Hepatocyte (in vitro differentiated cells): ENCODE results near the gene LDLRAD4. TPM values are rescaled to one million over a fixed set of nuclear protein-coding genes. Genes with fewer than 3 reads are reported as not detected.

Experiments
- DNase-seq: peaks from one replicate; pipeline ENCODE4 v3.0.0-alpha.2; 2016; ENCODE audit warnings: low spot score
- H2AFZ ChIP-seq: fragments of 200-600 bp; sonication (generic); 2 replicates; pipeline ENCODE4 v1.6.0; 2016; ENCODE audit warnings: antibody characterized with exemption, mild to moderate bottlenecking
- H3K27ac ChIP-seq: fragments of 200-600 bp; sonication (generic); 2 replicates; pipeline ENCODE4 v1.5.1; 2016; ENCODE audit warnings: mild to moderate bottlenecking
- H3K27me3 ChIP-seq: fragments of 200-600 bp; sonication (generic); 2 replicates; pipeline ENCODE4 v1.6.1; 2016
- H3K36me3 ChIP-seq: fragments of 200-600 bp; sonication (generic); replicated peaks from 2 replicates; pipeline ENCODE4 v1.5.1; 2016; ENCODE audit warnings: low read depth; ENCODE audit not compliant: insufficient read depth
- H3K4me1 ChIP-seq: fragments of 200-600 bp; sonication (generic); 2 replicates; pipeline ENCODE4 v1.5.1; 2016; ENCODE audit warnings: mild to moderate bottlenecking, moderate library complexity; ENCODE audit not compliant: insufficient read depth
- H3K4me2 ChIP-seq: fragments of 200-600 bp; sonication (generic); 2 replicates; pipeline ENCODE4 v1.6.0; 2016
- H3K4me3 ChIP-seq: fragments of 200-600 bp; sonication (generic); 2 replicates; pipeline ENCODE4 v1.5.1; 2016; ENCODE audit warnings: mild to moderate bottlenecking
- H3K79me2 ChIP-seq: fragments of 200-600 bp; sonication (generic); 2 replicates; pipeline ENCODE4 v1.6.0; 2017; ENCODE audit warnings: mild to moderate bottlenecking
- H3K9me2 ChIP-seq: fragments of 200-600 bp; sonication (generic); replicated peaks from 2 replicates; pipeline ENCODE4 v1.6.0; 2017; ENCODE audit warnings: mild to moderate bottlenecking; ENCODE audit not compliant: insufficient read depth
- H3K9me3 ChIP-seq: fragments of 200-600 bp; sonication (generic); 2 replicates; pipeline ENCODE4 v1.5.1; 2016; ENCODE audit warnings: low read depth, mild to moderate bottlenecking
- H4K20me1 ChIP-seq: fragments of 200-600 bp; sonication (generic); 2 replicates; pipeline ENCODE4 v1.6.0; 2016; ENCODE audit warnings: mild to moderate bottlenecking; ENCODE audit not compliant: insufficient read depth, poor library complexity, severe bottlenecking
- CTCF ChIP-seq: fragments of 200-600 bp; sonication (generic); IDR thresholded peaks from 2 replicates; pipeline ENCODE4 v1.5.1; 2016; ENCODE audit warnings: antibody characterized with exemption, mild to moderate bottlenecking; ENCODE audit not compliant: poor library complexity
- EZH2 ChIP-seq: fragments of 200-600 bp; sonication (generic); IDR thresholded peaks from 2 replicates; pipeline ENCODE4 v1.6.1; 2016; ENCODE audit warnings: antibody characterized with exemption, mild to moderate bottlenecking, borderline replicate concordance
- EZH2phosphoT487 ChIP-seq: fragments of 200-600 bp; sonication (generic); IDR thresholded peaks from one replicate; pipeline ENCODE4 v1.6.1; 2018; ENCODE audit warnings: antibody characterized with exemption, mild to moderate bottlenecking, low read depth, moderate library complexity; ENCODE audit not compliant: unreplicated experiment, severe bottlenecking
- WGBS: methylation state at CpG from one replicate; pipeline ENCODE4 v1.1.6; 2016; ENCODE audit warnings: low lambda C conversion rate; ENCODE audit errors: missing lambda C conversion rate; 5-methylcytosine and 5-hydroxymethylcytosine counted together
- polyA plus RNA-seq: library from polyadenylated mRNA; unstranded; fragments of >200 nt; fragmentation: Nextera tagmentation; extraction: Ambion mirVana; gene quantifications from 2 replicates; pipeline ENCODE4 v1.2.1, GENCODE V29; 2016
- total RNA-seq: library from RNA; depleted of rRNA; stranded (reverse); fragments of >200 nt; gene quantifications from 2 replicates; pipeline ENCODE4 v1.2.3, GENCODE V29; 2014

Gene LDLRAD4
- total and polyA plus RNA-seq, 2 experiments from 2014 or later = 15.1 to 29.0 TPM

GRCh38 chr18:13372531-13372951, 154.0 kb downstream of the LDLRAD4 start:
- no peak for DNase-seq
- no peak for TF ChIP-seq EZH2
- no peak for TF ChIP-seq CTCF
- no peak for TF ChIP-seq EZH2phosphoT487
- Histone ChIP-seq H3K36me3 (no peaks in the 10 kb centered on the region), H3K27ac (no peak overlapping the region), H3K4me1 (peaks cover 6% of the 10 kb centered on the region), H3K27me3 (no peaks in the 10 kb centered on the region), H3K9me3 (no peaks in the 10 kb centered on the region), H4K20me1 (no peaks in the 10 kb centered on the region), H3K79me2 (no peaks in the 10 kb centered on the region), H3K4me3 (no peak overlapping the region), H3K9me2 (no peaks in the 10 kb centered on the region), H3K4me2 (no peak overlapping the region), H2AFZ (no peak overlapping the region)
- WGBS = 76% methylated on average over 8 of the region's 8 CpGs

- Histone ChIP-seq H3K4me2 (no peak overlapping the region), H3K27me3 (no peaks in the 10 kb centered on the region), H3K4me3 (no peak overlapping the region), H3K9me2 (no peaks in the 10 kb centered on the region), H3K9me3 (no peaks in the 10 kb centered on the region), H3K4me1 (peaks cover 6% of the 10 kb centered on the region), H2AFZ (no peak overlapping the region), H3K79me2 (no peaks in the 10 kb centered on the region), H4K20me1 (no peaks in the 10 kb centered on the region), H3K27ac (no peak overlapping the region), H3K36me3 (no peaks in the 10 kb centered on the region)
- 91% methylated on average over 4 of the region's 4 CpGs for WGBS
- no peak for TF ChIP-seq CTCF
- TF ChIP-seq EZH2phosphoT487 = no peak
- no peak for TF ChIP-seq EZH2
- no peak for DNase-seq
Measured at GRCh38 chr18:13374096-13374467, 155.5 kb downstream of the LDLRAD4 start.

GRCh38 chr18:13374468-13375301, 156.1 kb downstream of the LDLRAD4 start:
- no peaks in the 10 kb centered on the region for H4K20me1 ChIP-seq
- no peaks in the 10 kb centered on the region for H3K9me2 ChIP-seq
- H3K36me3 ChIP-seq = no peaks in the 10 kb centered on the region
- DNase-seq = no peak
- H3K4me1 ChIP-seq = peaks cover 6% of the 10 kb centered on the region
- 83% methylated on average over 17 of the region's 17 CpGs for WGBS
- no peak for TF ChIP-seq CTCF
- no peak for TF ChIP-seq EZH2
- TF ChIP-seq EZH2phosphoT487 = no peak
- no peaks in the 10 kb centered on the region for H3K27me3 ChIP-seq
- H3K79me2 ChIP-seq = no peaks in the 10 kb centered on the region
- no peak overlapping the region for H3K4me3 ChIP-seq
- H2AFZ ChIP-seq = no peak overlapping the region
- no peak overlapping the region for H3K27ac ChIP-seq
- no peaks in the 10 kb centered on the region for H3K9me3 ChIP-seq
- H3K4me2 ChIP-seq = no peak overlapping the region
